T47D (cell line): Measurements from ENCODE around the gene STAG1.
"Not testable (repeated sequence)": the region's sequence is repeated elsewhere in the genome, so short reads cannot be mapped to it uniquely, and the experiment has no call there.

ENCODE experiments used
- DNase-seq, 2 experiments: peaks; one replicate each; pipeline versions ENCODE4 v3.0.0 to v3.0.0-alpha.2; 2011 to 2012; ENCODE audit warnings: low read depth in 1 of 2, low spot score in 1 of 2
- JUND ChIP-seq: IDR thresholded peaks from 2 replicates; pipeline ENCODE4 v1.6.1; 2012; ENCODE audit warnings: low read depth
- in situ Hi-C: cut with HindIII; loops from 2 replicates; pipeline ENCODE4 v1.10.0; 2016; ENCODE audit warnings: low sequenced_read_pairs, low pct_unique_long_range_greater_than_20kb

Gene STAG1

GRCh38 chr3:136513367-136513766 is 238.8 kb downstream of the STAG1 start:
- DNase-seq: no peak
- in situ Hi-C loops: no loop called here

GRCh38 chr3:136512381-136512780 is 239.8 kb downstream of the STAG1 start:
- in situ Hi-C loops: no loop called here
- no peak for DNase-seq
- no peak for TF ChIP-seq JUND

More at GRCh38 chr3:136513367-136513766, 238.8 kb downstream of the STAG1 start:
- TF ChIP-seq JUND: no peak

GRCh38 chr3:136505676-136506075 is 246.5 kb downstream of the STAG1 start:
- DNase-seq: no peak
- in situ Hi-C loops: no loop called here

GRCh38 chr3:136503056-136503455 is 249.1 kb downstream of the STAG1 start:
- no peak for DNase-seq
- in situ Hi-C loops: no loop called here
- TF ChIP-seq JUND: no peak

More at GRCh38 chr3:136505676-136506075, 246.5 kb downstream of the STAG1 start:
- no peak for TF ChIP-seq JUND

GRCh38 chr3:136498919-136499447 is 253.2 kb downstream of the STAG1 start:
- no peak for DNase-seq
- in situ Hi-C loops: no loop called here
- no peak for TF ChIP-seq JUND

GRCh38 chr3:136495213-136495612 is 257.0 kb downstream of the STAG1 start:
- in situ Hi-C loops: no loop called here
- no peak for TF ChIP-seq JUND
- DNase-seq: no peak

GRCh38 chr3:136490646-136491405 is 261.4 kb downstream of the STAG1 start:
- DNase-seq: no peak
- TF ChIP-seq JUND: no peak
- in situ Hi-C loops: no loop called here

- no peak for TF ChIP-seq JUND
- no peak for DNase-seq
- in situ Hi-C loops: no loop called here
Measured at GRCh38 chr3:136485777-136486176, 266.4 kb downstream of the STAG1 start.

GRCh38 chr3:136476280-136476679 is 275.9 kb downstream of the STAG1 start:
- DNase-seq: no peak
- in situ Hi-C loops: no loop called here
- TF ChIP-seq JUND: no peak

GRCh38 chr3:136474876-136475275 is 277.3 kb downstream of the STAG1 start:
- DNase-seq, in situ Hi-C loops: not testable (repeated sequence)

GRCh38 chr3:136473716-136474326 is 278.4 kb downstream of the STAG1 start:
- TF ChIP-seq JUND: no peak
- DNase-seq: no peak
- in situ Hi-C loops: no loop called here

GRCh38 chr3:136465296-136465695 is 286.9 kb downstream of the STAG1 start:
- in situ Hi-C loops: no loop called here
- no peak for TF ChIP-seq JUND
- DNase-seq: no peak

- no peak for DNase-seq
- in situ Hi-C loops: no loop called here
- no peak for TF ChIP-seq JUND
Measured at GRCh38 chr3:136464502-136464901, 287.7 kb downstream of the STAG1 start.
